GM19372 (cell line): ENCODE results near the gene C2.
"Not testable (repeated sequence)": the region's sequence is repeated elsewhere in the genome, so short reads cannot be mapped to it uniquely, and the experiment has no call there.

ENCODE experiments used
- ATAC-seq: cut with Tn5 transposase; IDR thresholded peaks from one replicate; pipeline ENCODE4 v1.9.1; 2021; ENCODE audit warnings: mild to moderate bottlenecking, low read depth, moderate library complexity; ENCODE audit not compliant: unreplicated experiment

C2 gene

GRCh38 chr6:31898383-31899011, 29.0 kb upstream of the C2 start:
- ATAC-seq: no peak

- ATAC-seq: no peak
Observed at GRCh38 chr6:31899215-31899614, 28.3 kb upstream of the C2 start.

GRCh38 chr6:31899882-31900722, 27.4 kb upstream of the C2 start:
- no peak for ATAC-seq

GRCh38 chr6:31900917-31901414, 26.6 kb upstream of the C2 start:
- no peak for ATAC-seq

DNA sequence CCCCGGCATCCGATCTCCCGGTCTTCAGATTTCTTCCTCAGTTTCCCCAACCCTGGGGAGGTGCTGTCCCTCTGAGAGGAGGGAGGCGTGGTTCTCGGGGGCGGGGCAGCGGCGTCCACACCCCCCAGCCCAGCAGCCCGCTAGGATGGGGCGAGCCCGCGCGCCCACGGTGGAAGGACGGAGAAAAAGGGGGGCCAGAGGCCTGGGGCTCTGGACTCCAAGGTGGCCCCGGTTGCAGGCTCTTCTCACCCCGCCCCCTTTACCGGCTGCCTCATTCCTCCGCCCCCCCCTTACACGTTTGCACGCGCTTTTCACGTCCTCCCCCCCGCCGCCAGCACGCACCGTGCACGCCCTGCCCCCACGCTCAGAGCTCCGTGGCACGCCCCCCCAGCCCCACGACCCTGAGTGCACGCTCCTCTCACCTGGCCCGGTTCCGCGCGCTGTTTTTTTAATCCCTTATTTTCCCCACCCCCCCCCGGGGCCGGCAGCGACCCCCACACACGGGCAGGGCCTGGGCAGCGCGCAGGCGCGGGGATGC, 26.0 kb upstream of the C2 start:
- ATAC-seq: no peak

DNA sequence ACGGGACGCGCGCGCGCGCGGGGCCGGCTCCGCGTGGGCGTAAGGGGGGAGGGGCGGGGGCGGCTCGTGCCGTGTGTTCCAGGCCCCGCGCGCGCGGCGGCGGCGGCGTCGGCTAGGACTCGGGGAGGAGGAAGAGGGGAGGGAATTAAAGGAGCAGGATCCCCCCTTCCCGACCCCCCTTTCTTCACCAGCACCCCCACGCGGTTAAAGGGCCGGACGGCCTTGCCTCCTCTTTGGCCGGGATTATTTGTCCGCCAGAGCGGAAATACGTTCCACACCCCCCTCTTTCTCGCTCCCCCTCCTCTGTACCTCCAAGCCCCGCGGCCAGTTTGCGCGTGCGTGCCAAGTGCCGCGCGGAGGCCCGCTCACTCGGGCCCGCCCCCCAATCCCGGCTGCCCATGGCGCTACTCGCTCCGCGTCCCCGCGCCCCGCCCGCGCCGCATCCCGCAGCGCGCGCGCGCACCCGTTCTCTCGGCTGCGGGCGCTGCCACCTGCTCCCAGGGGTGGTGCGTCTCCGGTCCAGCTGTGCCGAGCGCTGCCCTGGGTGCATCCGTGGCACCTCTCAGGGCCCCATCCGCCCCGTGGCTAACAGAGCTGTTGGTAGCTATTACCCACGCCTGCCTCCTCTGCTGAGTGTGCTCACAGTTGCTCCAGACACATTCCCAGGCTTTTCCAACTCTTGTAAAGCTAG, 25.4 kb upstream of the C2 start, which contains the start of gene ZBTB12:
Gene ZBTB12, minus strand, starts transcription at position 134 of the 691 bp plus-strand sequence. CDS start 781 bp downstream, outside the sequence.
- peak; percentile 75 for ATAC-seq

DNA sequence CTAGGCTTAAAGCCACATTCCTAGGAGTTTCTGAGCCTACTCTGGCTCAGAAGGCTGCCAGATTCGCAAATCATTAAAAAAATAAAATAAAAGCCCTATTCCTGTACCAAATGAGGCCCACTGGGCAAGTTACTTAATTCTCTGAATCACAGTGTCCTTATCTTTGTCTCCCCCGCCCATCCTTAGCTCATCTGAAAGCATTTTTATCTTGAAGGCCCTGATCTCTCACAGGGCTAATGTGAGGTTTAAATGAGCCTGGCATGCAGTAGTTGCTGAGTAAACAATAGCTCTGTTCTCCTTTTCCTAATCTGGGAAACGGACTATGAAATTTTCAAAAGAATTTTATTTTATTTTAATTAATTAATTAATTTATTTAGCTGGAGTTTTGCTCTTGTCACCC, 23.6 kb upstream of the C2 start:
- ATAC-seq: no peak

GRCh38 chr6:31905041-31905440, 22.5 kb upstream of the C2 start:
- ATAC-seq: no peak

GRCh38 chr6:31906122-31906521, 21.4 kb upstream of the C2 start:
- ATAC-seq: no peak

DNA sequence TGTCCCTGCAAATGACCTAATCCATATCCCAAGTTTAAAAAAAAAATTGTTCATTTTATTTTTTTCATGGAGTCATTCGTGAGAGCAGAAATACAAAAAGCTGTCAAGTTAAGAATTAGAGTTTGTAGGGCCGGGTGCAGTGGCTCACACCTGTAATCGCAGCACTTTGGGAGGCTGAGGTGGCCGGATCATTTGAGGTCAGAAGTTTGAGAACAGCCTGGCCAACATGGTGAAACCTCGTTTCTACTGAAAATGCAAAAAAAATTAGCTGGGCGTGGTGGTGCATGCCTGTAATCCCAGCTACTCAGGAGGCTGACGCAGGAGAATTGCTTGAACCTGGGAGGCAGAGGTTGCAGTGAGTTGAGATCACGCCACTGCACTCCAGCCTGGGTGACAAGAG, 20.8 kb upstream of the C2 start:
- not testable (repeated sequence) for ATAC-seq

- ATAC-seq: no peak
Observed at GRCh38 chr6:31907158-31907813, 20.2 kb upstream of the C2 start.

GRCh38 chr6:31908255-31908654, 19.3 kb upstream of the C2 start:
- not testable (repeated sequence) for ATAC-seq

- ATAC-seq: no peak
Observed at GRCh38 chr6:31908791-31909190, 18.7 kb upstream of the C2 start.

DNA sequence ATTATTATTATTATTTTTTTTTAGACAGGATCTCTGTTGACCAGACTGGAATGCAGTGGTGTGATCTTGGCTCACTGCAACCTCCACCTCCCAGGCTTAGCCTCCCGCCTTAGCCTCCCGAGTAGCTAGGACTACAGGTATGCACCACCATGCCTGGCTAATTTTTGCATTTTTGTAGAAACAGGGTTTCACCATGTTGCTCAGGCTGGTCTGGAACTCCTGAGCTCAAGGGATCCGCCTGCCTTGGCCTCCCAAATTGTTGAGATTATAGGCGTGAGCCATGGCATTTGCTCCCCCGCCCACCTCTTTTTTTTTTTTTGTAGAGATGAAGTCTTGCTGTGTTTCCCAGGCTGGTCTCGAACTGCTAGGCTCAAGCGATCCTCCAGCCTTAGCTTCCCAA, 18.2 kb upstream of the C2 start:
- not testable (repeated sequence) for ATAC-seq

- ATAC-seq: no peak
Observed at GRCh38 chr6:31911826-31912585, 15.5 kb upstream of the C2 start.

DNA sequence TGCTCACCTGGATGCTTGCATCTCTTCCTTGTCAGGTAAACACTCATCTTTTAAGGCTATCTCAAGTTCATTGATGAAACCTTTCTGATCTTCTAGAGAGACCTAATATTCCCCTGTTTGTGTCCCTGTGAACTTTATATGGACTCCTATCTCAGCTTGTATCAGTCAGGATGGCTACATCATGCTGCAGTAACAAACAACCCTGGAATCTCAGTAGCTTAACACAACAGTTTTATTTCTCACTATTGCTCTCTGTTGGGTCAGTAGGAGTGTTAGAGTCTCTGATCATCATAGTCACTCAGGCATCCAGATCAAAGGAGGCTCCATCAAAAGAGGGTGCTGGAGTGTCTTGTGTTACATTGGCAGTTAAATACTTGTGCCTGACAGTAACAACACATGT, 12.2 kb upstream of the C2 start:
- no peak for ATAC-seq

- no peak for ATAC-seq
Observed at GRCh38 chr6:31915756-31916155, 11.8 kb upstream of the C2 start.

- ATAC-seq: no peak
Observed at GRCh38 chr6:31918069-31918720, 9.3 kb upstream of the C2 start.

- no peak for ATAC-seq
Observed at GRCh38 chr6:31919624-31920303, 7.8 kb upstream of the C2 start.
